H1 (cell line): ENCODE measurements around the gene KCNT1. TPM values are rescaled to one million over a fixed set of nuclear protein-coding genes. Genes with fewer than 3 reads are reported as not detected.

Experiments used
- CHD1 ChIP-seq: IDR thresholded peaks from 2 replicates; pipeline ENCODE4 v1.6.1; 2012; ENCODE audit warnings: low read depth, low read length, improper control_type of control experiment
- GTF2F1 ChIP-seq: IDR thresholded peaks from 2 replicates; pipeline ENCODE4 v1.6.1; 2012; ENCODE audit warnings: low read depth, low read length, improper control_type of control experiment, borderline replicate concordance
- HDAC6 ChIP-seq: IDR thresholded peaks from one replicate; pipeline ENCODE4 v1.7.1; 2012; ENCODE audit warnings: low read depth, mild to moderate bottlenecking, inconsistent platforms, low read length, moderate library complexity
- KDM1A ChIP-seq: fragments of 200-600, 300-600 bp; sonication (generic); IDR thresholded peaks from 2 replicates; pipeline ENCODE4 v1.7.1; 2016; ENCODE audit warnings: mild to moderate bottlenecking, low read length, borderline replicate concordance
- MAFK ChIP-seq: IDR thresholded peaks from 2 replicates; pipeline ENCODE4 v1.6.1; 2012; ENCODE audit warnings: low read depth, mild to moderate bottlenecking, improper control_type of control experiment, low read length
- POLR2A ChIP-seq, 2 experiments: IDR thresholded peaks; 1 replicate in 1 of 2; 2 replicates in 1 of 2; pipeline ENCODE4 v1.6.1; 2011; ENCODE audit warnings: low read depth in 2 of 2, low read length in 2 of 2, mild to moderate bottlenecking in 2 of 2; ENCODE audit errors: control extremely low read depth in 1 of 2
- POLR2AphosphoS5 ChIP-seq: IDR thresholded peaks from 2 replicates; pipeline ENCODE4 v1.6.1; 2011; ENCODE audit warnings: low read depth, low read length
- RAD21 ChIP-seq, 2 experiments: IDR thresholded peaks in 1 of 2; conservative IDR thresholded peaks in 1 of 2; 2 replicates each; pipeline ENCODE4 v1.6.1; 2011; ENCODE audit warnings: low read depth in 2 of 2, low read length in 2 of 2, improper control_type of control experiment in 1 of 2, inconsistent platforms in 1 of 2, mild to moderate bottlenecking in 1 of 2, moderate library complexity in 1 of 2
- YY1 ChIP-seq: IDR thresholded peaks from 2 replicates; pipeline ENCODE4 v1.6.1; 2011; ENCODE audit warnings: low read depth, mild to moderate bottlenecking, low read length
- polyA plus RNA-seq, 7 experiments: library from polyadenylated mRNA; depleted of rRNA in 3 of 7; stranded (reverse) in 5 of 7; unstranded in 2 of 7; fragments of >200 nt in 5 of 7; fragments of 200-250 nt in 2 of 7; gene quantifications; 1 replicate in 5 of 7; 2 replicates in 1 of 7; 4 replicates in 1 of 7; pipeline versions ENCODE4 v1.2.1 to v1.2.3, GENCODE V29; 2011 to 2013; ENCODE audit warnings: missing spikeins in 2 of 7, mixed read lengths in 2 of 7
- total RNA-seq: library from RNA; stranded (reverse); fragmentation: NEBNext Ultra II Directional; extraction: Animal tissue kit (Norgen Biotek cat#: 25700); gene quantifications from 2 replicates; pipeline ENCODE4 v1.2.1, GENCODE V29; 2021
- TF ChIP-seq, protein P1 (sequence below): fragments of 300-600 bp; sonication (generic); IDR thresholded peaks from 2 replicates; pipeline ENCODE4 v1.7.1; 2012; ENCODE audit warnings: low read length, moderate library complexity, mild to moderate bottlenecking, inconsistent platforms; ENCODE audit not compliant: insufficient replicate concordance
- TF ChIP-seq, protein P2 (sequence below): IDR thresholded peaks from 2 replicates; pipeline ENCODE4 v1.6.1; 2012; ENCODE audit warnings: inconsistent platforms
- TF ChIP-seq, protein P3 (sequence below): IDR thresholded peaks from 2 replicates; pipeline ENCODE4 v1.6.1; 2012; ENCODE audit warnings: inconsistent platforms

KCNT1 gene
- total and polyA plus RNA-seq, 2 of the 8 experiments (the other 6 are each of a cell fraction or from before 2014, with no cell fraction given) = 0.13 to 0.20 TPM

DNA sequence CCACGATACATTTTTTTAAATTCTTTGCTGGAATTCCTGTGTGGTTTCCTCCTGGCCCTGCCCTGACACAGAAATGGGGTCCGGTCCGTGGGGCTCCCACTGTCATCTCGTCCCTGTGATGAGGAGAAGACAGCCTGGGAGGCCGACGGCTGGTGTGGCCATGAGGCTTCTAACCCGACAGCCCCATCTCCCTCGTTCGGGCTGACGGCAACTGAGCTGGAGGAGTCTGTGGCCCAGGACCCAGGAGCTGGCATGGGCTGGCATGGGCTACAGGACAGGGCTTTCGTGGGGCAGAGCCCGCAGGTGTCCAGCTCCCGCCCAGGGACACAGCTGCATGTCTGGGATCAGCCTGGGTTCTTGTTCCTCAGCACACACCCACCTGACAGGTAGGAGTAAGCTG lies 25.1 kb upstream of the KCNT1 start (continued):
- TF ChIP-seq, protein P1, sequence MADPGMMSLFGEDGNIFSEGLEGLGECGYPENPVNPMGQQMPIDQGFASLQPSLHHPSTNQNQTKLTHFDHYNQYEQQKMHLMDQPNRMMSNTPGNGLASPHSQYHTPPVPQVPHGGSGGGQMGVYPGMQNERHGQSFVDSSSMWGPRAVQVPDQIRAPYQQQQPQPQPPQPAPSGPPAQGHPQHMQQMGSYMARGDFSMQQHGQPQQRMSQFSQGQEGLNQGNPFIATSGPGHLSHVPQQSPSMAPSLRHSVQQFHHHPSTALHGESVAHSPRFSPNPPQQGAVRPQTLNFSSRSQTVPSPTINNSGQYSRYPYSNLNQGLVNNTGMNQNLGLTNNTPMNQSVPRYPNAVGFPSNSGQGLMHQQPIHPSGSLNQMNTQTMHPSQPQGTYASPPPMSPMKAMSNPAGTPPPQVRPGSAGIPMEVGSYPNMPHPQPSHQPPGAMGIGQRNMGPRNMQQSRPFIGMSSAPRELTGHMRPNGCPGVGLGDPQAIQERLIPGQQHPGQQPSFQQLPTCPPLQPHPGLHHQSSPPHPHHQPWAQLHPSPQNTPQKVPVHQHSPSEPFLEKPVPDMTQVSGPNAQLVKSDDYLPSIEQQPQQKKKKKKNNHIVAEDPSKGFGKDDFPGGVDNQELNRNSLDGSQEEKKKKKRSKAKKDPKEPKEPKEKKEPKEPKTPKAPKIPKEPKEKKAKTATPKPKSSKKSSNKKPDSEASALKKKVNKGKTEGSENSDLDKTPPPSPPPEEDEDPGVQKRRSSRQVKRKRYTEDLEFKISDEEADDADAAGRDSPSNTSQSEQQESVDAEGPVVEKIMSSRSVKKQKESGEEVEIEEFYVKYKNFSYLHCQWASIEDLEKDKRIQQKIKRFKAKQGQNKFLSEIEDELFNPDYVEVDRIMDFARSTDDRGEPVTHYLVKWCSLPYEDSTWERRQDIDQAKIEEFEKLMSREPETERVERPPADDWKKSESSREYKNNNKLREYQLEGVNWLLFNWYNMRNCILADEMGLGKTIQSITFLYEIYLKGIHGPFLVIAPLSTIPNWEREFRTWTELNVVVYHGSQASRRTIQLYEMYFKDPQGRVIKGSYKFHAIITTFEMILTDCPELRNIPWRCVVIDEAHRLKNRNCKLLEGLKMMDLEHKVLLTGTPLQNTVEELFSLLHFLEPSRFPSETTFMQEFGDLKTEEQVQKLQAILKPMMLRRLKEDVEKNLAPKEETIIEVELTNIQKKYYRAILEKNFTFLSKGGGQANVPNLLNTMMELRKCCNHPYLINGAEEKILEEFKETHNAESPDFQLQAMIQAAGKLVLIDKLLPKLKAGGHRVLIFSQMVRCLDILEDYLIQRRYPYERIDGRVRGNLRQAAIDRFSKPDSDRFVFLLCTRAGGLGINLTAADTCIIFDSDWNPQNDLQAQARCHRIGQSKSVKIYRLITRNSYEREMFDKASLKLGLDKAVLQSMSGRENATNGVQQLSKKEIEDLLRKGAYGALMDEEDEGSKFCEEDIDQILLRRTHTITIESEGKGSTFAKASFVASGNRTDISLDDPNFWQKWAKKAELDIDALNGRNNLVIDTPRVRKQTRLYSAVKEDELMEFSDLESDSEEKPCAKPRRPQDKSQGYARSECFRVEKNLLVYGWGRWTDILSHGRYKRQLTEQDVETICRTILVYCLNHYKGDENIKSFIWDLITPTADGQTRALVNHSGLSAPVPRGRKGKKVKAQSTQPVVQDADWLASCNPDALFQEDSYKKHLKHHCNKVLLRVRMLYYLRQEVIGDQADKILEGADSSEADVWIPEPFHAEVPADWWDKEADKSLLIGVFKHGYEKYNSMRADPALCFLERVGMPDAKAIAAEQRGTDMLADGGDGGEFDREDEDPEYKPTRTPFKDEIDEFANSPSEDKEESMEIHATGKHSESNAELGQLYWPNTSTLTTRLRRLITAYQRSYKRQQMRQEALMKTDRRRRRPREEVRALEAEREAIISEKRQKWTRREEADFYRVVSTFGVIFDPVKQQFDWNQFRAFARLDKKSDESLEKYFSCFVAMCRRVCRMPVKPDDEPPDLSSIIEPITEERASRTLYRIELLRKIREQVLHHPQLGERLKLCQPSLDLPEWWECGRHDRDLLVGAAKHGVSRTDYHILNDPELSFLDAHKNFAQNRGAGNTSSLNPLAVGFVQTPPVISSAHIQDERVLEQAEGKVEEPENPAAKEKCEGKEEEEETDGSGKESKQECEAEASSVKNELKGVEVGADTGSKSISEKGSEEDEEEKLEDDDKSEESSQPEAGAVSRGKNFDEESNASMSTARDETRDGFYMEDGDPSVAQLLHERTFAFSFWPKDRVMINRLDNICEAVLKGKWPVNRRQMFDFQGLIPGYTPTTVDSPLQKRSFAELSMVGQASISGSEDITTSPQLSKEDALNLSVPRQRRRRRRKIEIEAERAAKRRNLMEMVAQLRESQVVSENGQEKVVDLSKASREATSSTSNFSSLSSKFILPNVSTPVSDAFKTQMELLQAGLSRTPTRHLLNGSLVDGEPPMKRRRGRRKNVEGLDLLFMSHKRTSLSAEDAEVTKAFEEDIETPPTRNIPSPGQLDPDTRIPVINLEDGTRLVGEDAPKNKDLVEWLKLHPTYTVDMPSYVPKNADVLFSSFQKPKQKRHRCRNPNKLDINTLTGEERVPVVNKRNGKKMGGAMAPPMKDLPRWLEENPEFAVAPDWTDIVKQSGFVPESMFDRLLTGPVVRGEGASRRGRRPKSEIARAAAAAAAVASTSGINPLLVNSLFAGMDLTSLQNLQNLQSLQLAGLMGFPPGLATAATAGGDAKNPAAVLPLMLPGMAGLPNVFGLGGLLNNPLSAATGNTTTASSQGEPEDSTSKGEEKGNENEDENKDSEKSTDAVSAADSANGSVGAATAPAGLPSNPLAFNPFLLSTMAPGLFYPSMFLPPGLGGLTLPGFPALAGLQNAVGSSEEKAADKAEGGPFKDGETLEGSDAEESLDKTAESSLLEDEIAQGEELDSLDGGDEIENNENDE = no peak
- TF ChIP-seq MAFK (no peak), POLR2A (IDR thresholded peaks at IDR 0.05; ENCODE audit: control extremely low read depth in 1 of 2, low read depth in 2 of 2, low read length in 2 of 2) (no peak), POLR2AphosphoS5 (no peak), RAD21 (IDR thresholded peaks at IDR 0.05 in 1 of 2, conservative IDR thresholded peaks at IDR 0.05 in 1 of 2; ENCODE audit: low read depth in 2 of 2, low read length in 2 of 2) (no peak), CHD1 (no peak), KDM1A (no peak), HDAC6 (no peak), GTF2F1 (no peak), YY1 (no peak)
- TF ChIP-seq, protein P2, sequence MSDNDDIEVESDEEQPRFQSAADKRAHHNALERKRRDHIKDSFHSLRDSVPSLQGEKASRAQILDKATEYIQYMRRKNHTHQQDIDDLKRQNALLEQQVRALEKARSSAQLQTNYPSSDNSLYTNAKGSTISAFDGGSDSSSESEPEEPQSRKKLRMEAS = no peak
- TF ChIP-seq, protein P3, sequence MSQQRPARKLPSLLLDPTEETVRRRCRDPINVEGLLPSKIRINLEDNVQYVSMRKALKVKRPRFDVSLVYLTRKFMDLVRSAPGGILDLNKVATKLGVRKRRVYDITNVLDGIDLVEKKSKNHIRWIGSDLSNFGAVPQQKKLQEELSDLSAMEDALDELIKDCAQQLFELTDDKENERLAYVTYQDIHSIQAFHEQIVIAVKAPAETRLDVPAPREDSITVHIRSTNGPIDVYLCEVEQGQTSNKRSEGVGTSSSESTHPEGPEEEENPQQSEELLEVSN = no peak
